ENCODE data around the gene SS18.

The SS18 gene

DNA sequence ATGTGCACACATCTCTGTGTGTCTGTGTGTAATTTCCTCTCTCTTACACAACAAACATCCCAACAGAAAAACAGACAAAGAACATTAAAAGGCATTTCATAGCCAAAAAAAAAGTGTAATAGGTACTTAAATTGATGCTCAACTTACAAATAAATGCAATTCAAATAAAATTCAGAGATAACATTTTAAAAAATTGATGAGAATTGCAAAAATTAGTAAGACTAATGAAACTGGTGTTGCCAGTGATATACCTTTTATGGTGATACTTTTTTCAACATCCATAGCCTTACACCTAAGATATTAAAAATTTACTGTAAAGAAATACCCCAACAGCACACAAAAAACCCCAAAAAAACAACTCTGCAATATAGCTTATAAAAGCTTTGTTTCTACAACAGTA, 76.0 kb downstream of the SS18 start:
- TF ChIP-seq CTCF (IDR thresholded peaks at IDR 0.05): no peak

DNA sequence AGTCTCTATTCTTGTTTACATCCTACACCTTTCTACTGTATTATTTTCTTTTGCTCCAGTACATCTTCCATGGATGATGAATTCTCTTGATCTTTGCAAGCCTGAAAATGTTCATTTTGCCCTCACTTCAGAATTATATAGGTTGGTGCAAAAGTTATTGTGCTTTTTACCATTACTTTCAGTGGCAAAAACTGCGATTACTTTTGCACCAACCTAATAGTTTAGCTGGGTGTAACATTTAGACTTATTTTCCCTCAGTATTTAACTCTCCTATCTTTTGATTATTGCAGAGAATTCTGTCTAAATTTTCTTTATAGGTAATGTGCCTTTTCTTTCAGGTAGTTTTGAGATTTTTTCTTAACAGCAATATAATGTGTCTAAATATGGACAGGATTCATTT, 81.8 kb downstream of the SS18 start:
- TF ChIP-seq CTCF (IDR thresholded peaks at IDR 0.05): no peak

- no peak for TF ChIP-seq CTCF (IDR thresholded peaks at IDR 0.05)
Measured at GRCh38 chr18:26008096-26008495, 82.3 kb downstream of the SS18 start.

- no peak for TF ChIP-seq CTCF (IDR thresholded peaks at IDR 0.05)
Measured at GRCh38 chr18:26005950-26006349, 84.5 kb downstream of the SS18 start.

GRCh38 chr18:26004832-26005231, 85.6 kb downstream of the SS18 start:
- no peak for TF ChIP-seq CTCF (IDR thresholded peaks at IDR 0.05)

GRCh38 chr18:26003817-26004216, 86.6 kb downstream of the SS18 start:
- TF ChIP-seq CTCF (IDR thresholded peaks at IDR 0.05): no peak

DNA sequence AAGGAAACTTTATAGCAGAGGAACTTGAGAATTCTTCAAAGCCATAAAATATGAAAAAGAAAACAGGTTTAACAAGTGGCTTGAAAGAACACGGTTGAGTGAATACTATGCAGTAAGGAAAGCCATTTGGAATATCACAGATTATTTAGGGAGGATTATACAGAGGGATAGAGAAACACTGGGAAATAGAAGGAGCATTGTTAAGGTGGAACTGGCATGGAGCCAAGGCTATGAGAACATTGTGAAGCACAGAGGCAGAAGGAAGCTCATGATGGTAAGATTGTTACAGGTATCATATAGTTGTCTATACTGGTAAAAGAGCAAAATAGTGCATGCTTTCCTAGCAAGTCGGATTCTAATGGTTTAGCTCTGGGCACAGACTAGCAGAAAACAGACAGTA, 87.1 kb downstream of the SS18 start:
- no peak for TF ChIP-seq CTCF (IDR thresholded peaks at IDR 0.05)

- no peak for TF ChIP-seq CTCF (IDR thresholded peaks at IDR 0.05)
Measured at GRCh38 chr18:26002375-26002910, 88.0 kb downstream of the SS18 start.
